EL (cell line): Measurements from ENCODE around the gene SPNS1.

Source experiments
- DNase-seq: peaks from one replicate; pipeline ENCODE4 v3.0.0-alpha.2; 2016

SPNS1 gene

DNA sequence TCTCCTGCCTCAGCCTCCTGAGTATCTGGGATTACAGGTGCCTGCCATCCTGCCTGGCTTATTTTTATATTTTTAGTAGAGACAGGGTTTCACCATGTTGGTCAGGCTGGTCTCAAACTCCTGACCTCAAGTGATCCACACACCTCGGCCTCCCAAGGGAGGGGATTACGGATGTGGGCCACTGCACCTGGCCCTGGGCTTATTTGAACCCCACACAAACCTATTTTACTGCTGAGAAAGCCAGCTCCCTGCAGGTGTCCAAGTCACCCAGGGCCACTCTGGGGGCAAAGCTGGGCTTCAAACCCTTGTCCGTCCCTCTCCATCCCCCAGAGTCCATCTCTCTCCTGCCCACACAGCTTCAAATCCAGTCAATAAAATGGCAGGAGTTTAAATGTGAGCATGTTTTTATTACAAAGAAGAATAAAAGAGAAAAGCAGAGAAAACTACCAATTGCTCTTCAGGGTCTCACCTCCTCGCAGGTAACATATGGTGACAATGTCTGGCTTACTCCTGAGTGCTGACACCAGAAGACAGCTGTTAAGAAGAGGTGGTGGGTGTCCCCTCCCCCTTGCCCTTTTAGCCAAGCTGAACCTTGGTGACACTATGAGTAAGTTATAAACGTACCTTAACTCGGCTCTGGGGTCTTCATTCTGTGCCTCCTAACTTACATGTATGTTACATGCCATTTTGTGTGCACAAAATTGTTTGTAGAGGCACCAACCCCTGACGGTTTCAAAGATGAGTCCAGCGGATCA lies 55.7 kb downstream of the SPNS1 start:
- DNase-seq = no peak
